ENCODE results near the gene PTPRK.
A peak's percentile ranks its signal among the peaks of the same experiment; 100 is the strongest.

PTPRK gene

GRCh38 chr6:128073389-128073788, 447.0 kb downstream of the PTPRK start:
- no peak for TF ChIP-seq CTCF (conservative IDR thresholded peaks at IDR 0.05)
- H3K27ac ChIP-seq: no peak overlapping the region

- no peak for TF ChIP-seq CTCF (conservative IDR thresholded peaks at IDR 0.05)
- H3K27ac ChIP-seq: no peak overlapping the region
Measured at GRCh38 chr6:128071212-128071611, 449.2 kb downstream of the PTPRK start.

GRCh38 chr6:128070406-128070805, 450.0 kb downstream of the PTPRK start:
- no peak for TF ChIP-seq CTCF (conservative IDR thresholded peaks at IDR 0.05)
- H3K27ac ChIP-seq: no peak overlapping the region

GRCh38 chr6:128069188-128069587, 451.2 kb downstream of the PTPRK start:
- TF ChIP-seq CTCF (conservative IDR thresholded peaks at IDR 0.05): no peak
- no peak overlapping the region for H3K27ac ChIP-seq

GRCh38 chr6:128068119-128068479, 452.3 kb downstream of the PTPRK start:
- H3K27ac ChIP-seq: no peak overlapping the region
- TF ChIP-seq CTCF (conservative IDR thresholded peaks at IDR 0.05): no peak

GRCh38 chr6:128067446-128068118, 452.8 kb downstream of the PTPRK start:
- TF ChIP-seq CTCF (conservative IDR thresholded peaks at IDR 0.05): no peak
- peak overlapping the region; percentile 62 for H3K27ac ChIP-seq

GRCh38 chr6:128065072-128065471, 455.3 kb downstream of the PTPRK start:
- H3K27ac ChIP-seq: no peak overlapping the region; the same call in 1 of the 2 replicates
- TF ChIP-seq CTCF (conservative IDR thresholded peaks at IDR 0.05): no peak

All from VCaP (cell line).